ENCODE data around the gene MYRIP. TPM values are rescaled to one million over a fixed set of nuclear protein-coding genes. Genes with fewer than 3 reads are reported as not detected.
A peak's percentile ranks its signal among the peaks of the same experiment; 100 is the strongest.

The MYRIP gene
- total RNA-seq, 2 donors from 2014 or later, result 4.8 to 9.3 TPM

GRCh38 chr3:40307176-40307575 lies 497.8 kb downstream of the MYRIP start:
- WGBS, result 94% methylated on average over 1 of the region's 1 CpG
- Histone ChIP-seq H3K4me1 (replicated peaks) (peaks cover 6% of the 10 kb centered on the region), H3K27me3 (replicated peaks; ENCODE audit: insufficient read depth) (no peaks in the 10 kb centered on the region), H3K27ac (no peak overlapping the region), H3K36me3 (no peaks in the 10 kb centered on the region), H3K9me3 (no peaks in the 10 kb centered on the region), H3K4me3 (no peak overlapping the region)
- DNase-seq (ENCODE audit: low spot score), result no peak
- TF ChIP-seq POLR2AphosphoS5 (IDR thresholded peaks at IDR 0.05) (no peak), POLR2A (IDR thresholded peaks at IDR 0.05) (no peak)
- TF ChIP-seq, protein P1, sequence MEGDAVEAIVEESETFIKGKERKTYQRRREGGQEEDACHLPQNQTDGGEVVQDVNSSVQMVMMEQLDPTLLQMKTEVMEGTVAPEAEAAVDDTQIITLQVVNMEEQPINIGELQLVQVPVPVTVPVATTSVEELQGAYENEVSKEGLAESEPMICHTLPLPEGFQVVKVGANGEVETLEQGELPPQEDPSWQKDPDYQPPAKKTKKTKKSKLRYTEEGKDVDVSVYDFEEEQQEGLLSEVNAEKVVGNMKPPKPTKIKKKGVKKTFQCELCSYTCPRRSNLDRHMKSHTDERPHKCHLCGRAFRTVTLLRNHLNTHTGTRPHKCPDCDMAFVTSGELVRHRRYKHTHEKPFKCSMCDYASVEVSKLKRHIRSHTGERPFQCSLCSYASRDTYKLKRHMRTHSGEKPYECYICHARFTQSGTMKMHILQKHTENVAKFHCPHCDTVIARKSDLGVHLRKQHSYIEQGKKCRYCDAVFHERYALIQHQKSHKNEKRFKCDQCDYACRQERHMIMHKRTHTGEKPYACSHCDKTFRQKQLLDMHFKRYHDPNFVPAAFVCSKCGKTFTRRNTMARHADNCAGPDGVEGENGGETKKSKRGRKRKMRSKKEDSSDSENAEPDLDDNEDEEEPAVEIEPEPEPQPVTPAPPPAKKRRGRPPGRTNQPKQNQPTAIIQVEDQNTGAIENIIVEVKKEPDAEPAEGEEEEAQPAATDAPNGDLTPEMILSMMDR (IDR thresholded peaks at IDR 0.05), result no peak
- intact Hi-C loops (cut with DNase I), result loop anchor here (5.0 kb wide), 1 partner anchor 900 kb away; the partner anchor contains the start of gene RPSA

DNA sequence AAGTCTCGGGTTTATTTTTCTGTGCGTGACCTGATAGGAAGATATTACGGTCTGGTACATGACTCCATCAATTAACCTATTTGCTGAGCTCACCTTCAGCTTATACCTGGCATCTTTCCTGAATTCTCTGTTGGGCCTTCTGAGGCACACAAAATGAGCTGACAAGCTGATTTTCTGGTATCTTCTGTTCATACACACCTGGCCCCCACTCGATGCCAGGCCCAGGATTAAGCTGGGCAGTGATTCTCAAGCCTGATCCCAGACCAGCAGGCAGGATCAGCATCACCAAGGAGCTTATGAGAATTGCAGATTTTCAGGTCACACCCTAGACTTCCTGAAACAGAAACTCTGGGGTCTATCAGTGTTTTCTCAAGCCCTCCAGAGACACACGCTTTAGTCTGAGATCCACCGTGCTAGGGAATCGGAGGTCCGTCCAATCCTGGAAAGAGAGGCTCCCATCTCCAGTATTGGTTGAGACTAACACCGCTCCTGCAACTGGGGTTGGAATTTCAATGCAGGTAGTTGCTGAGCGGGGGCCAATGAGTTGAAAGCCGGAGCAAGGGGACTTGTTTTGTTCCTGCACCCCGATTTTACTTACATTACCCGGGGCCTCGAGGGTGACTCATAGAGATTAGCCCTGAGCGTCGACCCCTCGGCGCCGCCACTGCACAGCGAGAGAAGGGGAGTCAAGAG lies 499.5 kb downstream of the MYRIP start:
- no peaks in the 10 kb centered on the region for H3K36me3 ChIP-seq
- H3K9me3 ChIP-seq, result no peaks in the 10 kb centered on the region
- DNase-seq (ENCODE audit: low spot score), result no peak
- peak overlapping the region; percentile 64 to 85 for H3K27ac ChIP-seq
- peaks cover 6% of the 10 kb centered on the region for H3K4me1 ChIP-seq (replicated peaks)
- peak overlapping the region; percentile 75 to 76 for H3K4me3 ChIP-seq
- H3K27me3 ChIP-seq (replicated peaks; ENCODE audit: insufficient read depth), result no peaks in the 10 kb centered on the region
- intact Hi-C loops (cut with DNase I), result loop anchor here (1.0 to 5.0 kb wide), 2 partner anchors 144 to 902 kb away; partner anchors contain the start of gene RPSA
- TF ChIP-seq, protein P1 (IDR thresholded peaks at IDR 0.05), result no peak
- no peak for TF ChIP-seq POLR2AphosphoS5 (IDR thresholded peaks at IDR 0.05)
- TF ChIP-seq POLR2A (IDR thresholded peaks at IDR 0.05), result no peak
- WGBS, result 20% methylated on average over 20 of the region's 20 CpGs

GRCh38 chr3:40309418-40309924 lies 500.1 kb downstream of the MYRIP start, which contains the start of gene EIF1B:
Gene EIF1B, plus strand, starts transcription at chr3:40309707. Its CDS starts 235 bp downstream, at chr3:40309942.
- no peaks in the 10 kb centered on the region for H3K27me3 ChIP-seq (replicated peaks; ENCODE audit: insufficient read depth)
- no peaks in the 10 kb centered on the region for H3K36me3 ChIP-seq
- H3K27ac ChIP-seq, result peak within 1 kb of the TSS; percentile 82 to 85
- peak; percentile 96 for TF ChIP-seq POLR2A (IDR thresholded peaks at IDR 0.05)
- TF ChIP-seq POLR2AphosphoS5 (IDR thresholded peaks at IDR 0.05), result peak; percentile 99
- TF ChIP-seq, protein P1 (IDR thresholded peaks at IDR 0.05), result peak; percentile 81 to 98 (median 98)
- H3K9me3 ChIP-seq, result no peaks in the 10 kb centered on the region
- H3K4me1 ChIP-seq (replicated peaks), result peaks cover 6% of the 10 kb centered on the region
- intact Hi-C loops (cut with DNase I), result loop anchor here (1.0 to 5.0 kb wide), 2 partner anchors 144 to 902 kb away; partner anchors contain the start of gene RPSA
- DNase-seq (ENCODE audit: low spot score), result peak; percentile 98
- peak within 1 kb of the TSS; percentile 75 to 76 for H3K4me3 ChIP-seq
- WGBS, result under 1% methylated on average over 48 of the region's 50 CpGs

Small RNA genes within 50 kb of the gene (small RNA-seq; reads per million reads assigned to genes)
- 0 reads per million in 2 donors for gene RF00264
- gene RN7SL411P, result 0 reads per million in 2 donors
- gene RNU4-56P, result 0 reads per million in 2 donors
